ENCODE data around the gene GOSR1.
"Not testable (repeated sequence)": the region's sequence is repeated elsewhere in the genome, so short reads cannot be mapped to it uniquely, and the experiment has no call there.

Gene GOSR1

GRCh38 chr17:30458371-30458770 lies 18.8 kb upstream of the GOSR1 start:
- Histone ChIP-seq H3K36me3 (ENCODE audit: control insufficient read depth, insufficient read depth, low read length) (peaks cover 8% of the 10 kb centered on the region), H3K27ac (ENCODE audit: insufficient read depth, low read depth, low read length, poor library complexity, severe bottlenecking) (no peak overlapping the region), H3K4me3 (ENCODE audit: insufficient read depth, low read depth, low read length) (no peak overlapping the region), H3K27me3 (ENCODE audit: control insufficient read depth, insufficient read depth, low read length, poor library complexity, severe bottlenecking) (no peaks in the 10 kb centered on the region), H3K9me3 (ENCODE audit: control insufficient read depth, low read length) (no peaks in the 10 kb centered on the region), H3K4me1 (ENCODE audit: control insufficient read depth, insufficient read depth, low read length) (no peaks in the 10 kb centered on the region)
- 88 to 93% methylated on average over 6 of the region's 6 CpGs for WGBS, 2 experiments

DNA sequence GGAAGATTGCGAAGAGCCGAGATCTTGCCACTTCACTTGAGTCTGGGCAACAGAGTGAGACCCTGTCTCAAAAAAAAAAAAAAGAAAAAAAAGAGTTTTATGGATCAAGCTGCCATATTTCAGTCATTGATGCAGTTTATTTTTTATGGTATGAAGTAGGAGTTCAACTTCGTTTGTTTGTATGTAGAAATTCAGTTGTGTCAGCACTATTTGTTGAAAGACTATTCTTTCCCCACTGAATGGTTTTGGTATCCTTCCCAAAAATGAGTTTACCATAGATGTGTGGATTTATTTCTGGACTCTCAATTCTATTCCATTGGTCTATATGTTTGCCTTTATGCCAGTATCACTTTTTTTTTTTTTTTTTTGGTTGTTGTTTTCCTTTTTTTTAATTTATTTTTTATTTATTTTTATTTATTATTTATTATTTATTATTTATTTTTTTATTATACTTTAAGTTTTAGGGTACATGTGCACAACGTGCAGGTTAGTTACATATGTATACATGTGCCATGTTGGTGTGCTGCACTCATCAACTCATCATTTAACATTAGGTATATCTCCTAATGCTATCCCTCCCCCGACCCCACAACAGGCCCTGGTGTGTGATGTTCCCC lies 18.3 kb upstream of the GOSR1 start:
- H3K27me3 ChIP-seq (ENCODE audit: control insufficient read depth, insufficient read depth, low read length, poor library complexity, severe bottlenecking); H3K4me3 ChIP-seq (ENCODE audit: insufficient read depth, low read depth, low read length); H3K4me1 ChIP-seq (ENCODE audit: control insufficient read depth, insufficient read depth, low read length); H3K36me3 ChIP-seq (ENCODE audit: control insufficient read depth, insufficient read depth, low read length); H3K27ac ChIP-seq (ENCODE audit: insufficient read depth, low read depth, low read length, poor library complexity, severe bottlenecking); H3K9me3 ChIP-seq (ENCODE audit: control insufficient read depth, low read length): not testable (repeated sequence)
- 91 to 93% methylated on average over 4 to 5 of the region's 5 CpGs for WGBS, 2 experiments

DNA sequence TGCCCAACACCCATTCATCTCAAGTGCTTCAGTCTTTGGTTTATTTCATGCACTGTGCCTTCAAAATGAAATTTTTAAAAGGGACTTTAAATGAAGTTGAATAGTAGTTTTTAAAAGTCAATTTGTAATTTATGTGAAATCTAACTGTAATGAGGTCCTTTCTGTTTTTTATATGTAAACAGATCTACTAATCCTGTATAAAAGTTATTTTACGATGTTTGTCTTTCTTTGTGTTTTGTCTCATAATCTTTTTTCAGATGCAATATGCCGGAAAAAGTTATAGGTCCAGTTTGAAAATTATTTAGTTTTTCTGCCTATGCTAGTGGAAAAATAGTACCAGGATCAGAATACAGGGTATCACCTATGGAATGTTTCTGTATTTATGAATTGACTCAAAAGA lies 8.7 kb upstream of the GOSR1 start:
- Histone ChIP-seq H3K27me3 (ENCODE audit: control insufficient read depth, insufficient read depth, low read length, poor library complexity, severe bottlenecking) (no peaks in the 10 kb centered on the region), H3K4me1 (ENCODE audit: control insufficient read depth, insufficient read depth, low read length) (no peaks in the 10 kb centered on the region), H3K9me3 (ENCODE audit: control insufficient read depth, low read length) (no peaks in the 10 kb centered on the region), H3K4me3 (ENCODE audit: insufficient read depth, low read depth, low read length) (no peak overlapping the region), H3K36me3 (ENCODE audit: control insufficient read depth, insufficient read depth, low read length) (no peaks in the 10 kb centered on the region), H3K27ac (ENCODE audit: insufficient read depth, low read depth, low read length, poor library complexity, severe bottlenecking) (no peak overlapping the region)
- WGBS, 2 experiments = 99 to 100% methylated on average over 2 of the region's 2 CpGs

DNA sequence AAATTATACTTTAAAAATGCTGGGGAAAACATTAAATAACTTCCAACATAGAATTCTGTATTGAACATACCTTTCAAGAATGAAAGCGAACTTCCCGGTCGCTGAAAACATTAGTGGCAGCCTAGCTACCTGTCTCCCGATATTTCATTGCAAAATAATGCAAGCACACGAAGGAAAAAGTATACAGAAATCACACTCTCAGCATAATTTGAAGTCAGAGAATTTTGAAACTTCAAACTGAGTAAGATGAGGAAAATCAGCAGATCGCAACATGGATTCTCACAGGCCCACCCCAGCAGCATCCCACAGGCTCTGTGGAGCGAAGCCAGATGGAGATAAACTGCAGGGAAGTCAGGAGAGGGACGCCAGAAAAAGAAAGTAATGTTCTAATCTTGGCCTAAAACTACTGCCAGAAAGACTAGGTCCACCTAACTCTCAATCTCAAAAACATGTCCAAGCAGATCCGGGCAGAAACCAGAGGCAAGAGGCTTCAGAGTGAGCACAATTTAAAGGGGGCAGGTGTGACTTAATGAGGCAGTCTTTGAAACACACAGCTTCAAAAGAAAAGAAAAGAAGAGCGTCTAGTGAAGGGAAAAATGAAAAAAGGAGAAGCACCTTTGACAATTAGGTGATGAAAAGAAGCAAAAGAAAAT lies 4.8 kb upstream of the GOSR1 start:
- Histone ChIP-seq H3K36me3 (ENCODE audit: control insufficient read depth, insufficient read depth, low read length) (no peaks in the 10 kb centered on the region), H3K27me3 (ENCODE audit: control insufficient read depth, insufficient read depth, low read length, poor library complexity, severe bottlenecking) (peaks cover 3% of the 10 kb centered on the region), H3K4me1 (ENCODE audit: control insufficient read depth, insufficient read depth, low read length) (peaks cover 4% of the 10 kb centered on the region), H3K27ac (ENCODE audit: insufficient read depth, low read depth, low read length, poor library complexity, severe bottlenecking) (no peak overlapping the region), H3K4me3 (ENCODE audit: insufficient read depth, low read depth, low read length) (no peak overlapping the region), H3K9me3 (ENCODE audit: control insufficient read depth, low read length) (no peaks in the 10 kb centered on the region)
- WGBS, 2 experiments = 88 to 89% methylated on average over 10 of the region's 10 CpGs

- Histone ChIP-seq H3K27ac (ENCODE audit: insufficient read depth, low read depth, low read length, poor library complexity, severe bottlenecking) (no peak overlapping the region), H3K27me3 (ENCODE audit: control insufficient read depth, insufficient read depth, low read length, poor library complexity, severe bottlenecking) (peaks cover 3% of the 10 kb centered on the region), H3K4me3 (ENCODE audit: insufficient read depth, low read depth, low read length) (no peak overlapping the region), H3K36me3 (ENCODE audit: control insufficient read depth, insufficient read depth, low read length) (peaks cover 2% of the 10 kb centered on the region), H3K4me1 (ENCODE audit: control insufficient read depth, insufficient read depth, low read length) (peaks cover 4% of the 10 kb centered on the region), H3K9me3 (ENCODE audit: control insufficient read depth, low read length) (no peaks in the 10 kb centered on the region)
- WGBS, 2 experiments = 77 to 84% methylated on average over 2 of the region's 2 CpGs
Measured at GRCh38 chr17:30475206-30475605, 2.0 kb upstream of the GOSR1 start.

- peaks cover 16% of the 10 kb centered on the region for H3K36me3 ChIP-seq (ENCODE audit: control insufficient read depth, insufficient read depth, low read length)
- WGBS, 2 experiments = 64 to 66% methylated on average over 7 of the region's 7 CpGs
- no peak overlapping the region for H3K4me3 ChIP-seq (ENCODE audit: insufficient read depth, low read depth, low read length)
- H3K27me3 ChIP-seq (ENCODE audit: control insufficient read depth, insufficient read depth, low read length, poor library complexity, severe bottlenecking) = peaks cover 3% of the 10 kb centered on the region
- no peaks in the 10 kb centered on the region for H3K9me3 ChIP-seq (ENCODE audit: control insufficient read depth, low read length)
- H3K27ac ChIP-seq (ENCODE audit: insufficient read depth, low read depth, low read length, poor library complexity, severe bottlenecking) = no peak overlapping the region
- peaks cover 4% of the 10 kb centered on the region for H3K4me1 ChIP-seq (ENCODE audit: control insufficient read depth, insufficient read depth, low read length)
Measured at GRCh38 chr17:30476726-30477082, 504 bp upstream of the GOSR1 start.

- Histone ChIP-seq H3K27ac (ENCODE audit: insufficient read depth, low read depth, low read length, poor library complexity, severe bottlenecking) (peak overlapping the region; percentile 47), H3K4me1 (ENCODE audit: control insufficient read depth, insufficient read depth, low read length) (peaks cover 4% of the 10 kb centered on the region), H3K4me3 (ENCODE audit: insufficient read depth, low read depth, low read length) (peak overlapping the region; percentile 66), H3K36me3 (ENCODE audit: control insufficient read depth, insufficient read depth, low read length) (peaks cover 17% of the 10 kb centered on the region), H3K9me3 (ENCODE audit: control insufficient read depth, low read length) (no peaks in the 10 kb centered on the region), H3K27me3 (ENCODE audit: control insufficient read depth, insufficient read depth, low read length, poor library complexity, severe bottlenecking) (peaks cover 3% of the 10 kb centered on the region)
- 1 to 2% methylated on average over 8 to 9 of the region's 9 CpGs for WGBS, 2 experiments
Measured at GRCh38 chr17:30477774-30478115, 537 bp downstream of the GOSR1 start.

GRCh38 chr17:30482555-30482954 lies 5.3 kb downstream of the GOSR1 start:
- Histone ChIP-seq H3K9me3 (ENCODE audit: control insufficient read depth, low read length) (no peaks in the 10 kb centered on the region), H3K4me3 (ENCODE audit: insufficient read depth, low read depth, low read length) (no peak overlapping the region), H3K27ac (ENCODE audit: insufficient read depth, low read depth, low read length, poor library complexity, severe bottlenecking) (no peak overlapping the region), H3K36me3 (ENCODE audit: control insufficient read depth, insufficient read depth, low read length) (peaks cover 47% of the 10 kb centered on the region), H3K4me1 (ENCODE audit: control insufficient read depth, insufficient read depth, low read length) (no peaks in the 10 kb centered on the region), H3K27me3 (ENCODE audit: control insufficient read depth, insufficient read depth, low read length, poor library complexity, severe bottlenecking) (no peaks in the 10 kb centered on the region)

DNA sequence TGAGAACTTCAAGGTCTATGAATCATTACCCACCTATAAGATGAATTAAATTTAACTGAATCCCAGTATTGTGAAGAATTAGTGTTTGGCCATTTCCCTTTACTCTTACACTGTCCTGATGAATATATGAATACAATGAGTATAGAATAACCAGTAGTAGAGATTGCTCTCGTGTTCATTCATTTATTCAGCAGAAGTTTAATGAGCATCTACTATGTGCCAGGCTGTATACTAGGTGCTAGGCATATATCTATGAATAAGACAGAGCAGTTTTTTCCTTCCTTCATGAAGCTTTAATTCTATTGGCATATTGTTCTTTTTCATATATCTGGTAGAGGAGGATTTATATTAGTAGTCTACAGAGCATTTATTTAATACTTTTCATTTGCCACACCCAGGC lies 6.0 kb downstream of the GOSR1 start:
- Histone ChIP-seq H3K27me3 (ENCODE audit: control insufficient read depth, insufficient read depth, low read length, poor library complexity, severe bottlenecking) (no peaks in the 10 kb centered on the region), H3K36me3 (ENCODE audit: control insufficient read depth, insufficient read depth, low read length) (peaks cover 51% of the 10 kb centered on the region), H3K4me1 (ENCODE audit: control insufficient read depth, insufficient read depth, low read length) (no peaks in the 10 kb centered on the region), H3K27ac (ENCODE audit: insufficient read depth, low read depth, low read length, poor library complexity, severe bottlenecking) (no peak overlapping the region), H3K9me3 (ENCODE audit: control insufficient read depth, low read length) (no peaks in the 10 kb centered on the region), H3K4me3 (ENCODE audit: insufficient read depth, low read depth, low read length) (no peak overlapping the region)
- WGBS, 2 experiments = 94 to 100% methylated on average over 1 of the region's 1 CpG

- Histone ChIP-seq H3K36me3 (ENCODE audit: control insufficient read depth, insufficient read depth, low read length) (peaks cover 46% of the 10 kb centered on the region), H3K9me3 (ENCODE audit: control insufficient read depth, low read length) (no peaks in the 10 kb centered on the region), H3K4me1 (ENCODE audit: control insufficient read depth, insufficient read depth, low read length) (no peaks in the 10 kb centered on the region), H3K27ac (ENCODE audit: insufficient read depth, low read depth, low read length, poor library complexity, severe bottlenecking) (no peak overlapping the region), H3K4me3 (ENCODE audit: insufficient read depth, low read depth, low read length) (no peak overlapping the region), H3K27me3 (ENCODE audit: control insufficient read depth, insufficient read depth, low read length, poor library complexity, severe bottlenecking) (no peaks in the 10 kb centered on the region)
- 100% methylated on average over 1 of the region's 2 CpGs for WGBS, 2 experiments
Measured at GRCh38 chr17:30493780-30494179, 16.6 kb downstream of the GOSR1 start.

DNA sequence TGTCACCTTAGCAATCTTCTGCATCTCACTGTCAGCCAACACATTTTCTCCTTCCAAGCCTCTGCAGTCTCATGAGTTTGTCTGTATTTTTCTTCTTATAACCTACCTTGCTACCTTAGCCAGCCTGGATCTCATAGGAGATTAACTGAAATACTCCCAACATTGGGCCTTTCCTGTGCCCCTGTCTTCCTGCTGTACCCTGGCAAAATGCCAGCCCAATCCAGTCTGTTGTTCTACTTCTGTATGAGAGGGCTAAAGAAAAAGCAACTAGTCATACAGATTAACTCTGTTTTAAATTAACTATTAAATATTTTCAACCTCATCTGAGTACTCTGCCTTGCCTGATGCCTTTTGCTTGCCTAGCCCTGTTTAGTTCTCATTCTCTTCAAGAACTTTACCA lies 18.4 kb downstream of the GOSR1 start:
- Histone ChIP-seq H3K36me3 (ENCODE audit: control insufficient read depth, insufficient read depth, low read length) (peaks cover 38% of the 10 kb centered on the region), H3K27ac (ENCODE audit: insufficient read depth, low read depth, low read length, poor library complexity, severe bottlenecking) (no peak overlapping the region), H3K27me3 (ENCODE audit: control insufficient read depth, insufficient read depth, low read length, poor library complexity, severe bottlenecking) (no peaks in the 10 kb centered on the region), H3K4me3 (ENCODE audit: insufficient read depth, low read depth, low read length) (no peak overlapping the region), H3K9me3 (ENCODE audit: control insufficient read depth, low read length) (no peaks in the 10 kb centered on the region), H3K4me1 (ENCODE audit: control insufficient read depth, insufficient read depth, low read length) (no peaks in the 10 kb centered on the region)
